IMR-90 (cell line): ENCODE measurements around the gene S1PR4.

Source experiments
- CEBPB ChIP-seq: IDR thresholded peaks from 2 replicates; pipeline ENCODE4 v1.6.1; 2012; ENCODE audit warnings: low read depth, low read length, improper control_type of control experiment
- MAZ ChIP-seq: IDR thresholded peaks from 2 replicates; pipeline ENCODE4 v1.6.1; 2012; ENCODE audit warnings: low read depth, mild to moderate bottlenecking, low read length, improper control_type of control experiment, moderate library complexity, borderline replicate concordance
- MXI1 ChIP-seq: IDR thresholded peaks from 2 replicates; pipeline ENCODE4 v1.6.1; 2012; ENCODE audit warnings: low read depth, mild to moderate bottlenecking, low read length, moderate library complexity, borderline replicate concordance
- POLR2A ChIP-seq: IDR thresholded peaks from 2 replicates; pipeline ENCODE4 v1.6.1; 2012; ENCODE audit warnings: mild to moderate bottlenecking, low read depth, low read length
- RFX5 ChIP-seq: IDR thresholded peaks from 2 replicates; pipeline ENCODE4 v1.8.0; 2012; ENCODE audit warnings: low read depth, mild to moderate bottlenecking, low read length, moderate library complexity
- TF ChIP-seq, protein P1 (sequence below): fragments of 150-350 bp; IDR thresholded peaks from 2 replicates; pipeline ENCODE4 v1.6.1; 2017; ENCODE audit warnings: mild to moderate bottlenecking, antibody characterized with exemption, low read length, low read depth
- TF ChIP-seq, protein P2 (sequence below): conservative IDR thresholded peaks from 2 replicates; pipeline ENCODE4 v1.5.1; 2012; ENCODE audit warnings: mild to moderate bottlenecking, low read depth, low read length, improper control_type of control experiment

DNA sequence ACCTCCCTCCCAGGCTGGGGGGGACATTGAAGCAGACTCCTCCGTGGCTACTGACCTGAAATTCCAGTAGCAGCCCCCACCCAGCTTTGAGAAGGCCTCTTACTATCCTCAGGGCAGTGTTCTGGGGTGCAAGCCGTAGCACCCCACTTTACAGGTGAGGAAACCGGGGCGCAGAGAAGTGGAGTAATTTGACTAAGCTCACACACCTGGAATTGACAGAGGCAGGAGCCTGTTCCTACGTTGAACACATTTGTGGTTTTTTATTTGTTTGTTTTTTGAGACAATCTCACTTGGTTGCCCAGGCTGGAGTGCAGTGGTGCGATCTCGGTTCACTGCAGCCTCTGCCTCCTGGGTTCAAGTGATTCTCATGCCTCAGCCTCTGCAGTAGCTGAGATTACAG, 14.6 kb upstream of the S1PR4 start:
- TF ChIP-seq MXI1 (no peak), RFX5 (no peak), MAZ (no peak), CEBPB (no peak), POLR2A (no peak)
- TF ChIP-seq, protein P1, sequence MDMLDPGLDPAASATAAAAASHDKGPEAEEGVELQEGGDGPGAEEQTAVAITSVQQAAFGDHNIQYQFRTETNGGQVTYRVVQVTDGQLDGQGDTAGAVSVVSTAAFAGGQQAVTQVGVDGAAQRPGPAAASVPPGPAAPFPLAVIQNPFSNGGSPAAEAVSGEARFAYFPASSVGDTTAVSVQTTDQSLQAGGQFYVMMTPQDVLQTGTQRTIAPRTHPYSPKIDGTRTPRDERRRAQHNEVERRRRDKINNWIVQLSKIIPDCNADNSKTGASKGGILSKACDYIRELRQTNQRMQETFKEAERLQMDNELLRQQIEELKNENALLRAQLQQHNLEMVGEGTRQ, result no peak
- TF ChIP-seq, protein P2, sequence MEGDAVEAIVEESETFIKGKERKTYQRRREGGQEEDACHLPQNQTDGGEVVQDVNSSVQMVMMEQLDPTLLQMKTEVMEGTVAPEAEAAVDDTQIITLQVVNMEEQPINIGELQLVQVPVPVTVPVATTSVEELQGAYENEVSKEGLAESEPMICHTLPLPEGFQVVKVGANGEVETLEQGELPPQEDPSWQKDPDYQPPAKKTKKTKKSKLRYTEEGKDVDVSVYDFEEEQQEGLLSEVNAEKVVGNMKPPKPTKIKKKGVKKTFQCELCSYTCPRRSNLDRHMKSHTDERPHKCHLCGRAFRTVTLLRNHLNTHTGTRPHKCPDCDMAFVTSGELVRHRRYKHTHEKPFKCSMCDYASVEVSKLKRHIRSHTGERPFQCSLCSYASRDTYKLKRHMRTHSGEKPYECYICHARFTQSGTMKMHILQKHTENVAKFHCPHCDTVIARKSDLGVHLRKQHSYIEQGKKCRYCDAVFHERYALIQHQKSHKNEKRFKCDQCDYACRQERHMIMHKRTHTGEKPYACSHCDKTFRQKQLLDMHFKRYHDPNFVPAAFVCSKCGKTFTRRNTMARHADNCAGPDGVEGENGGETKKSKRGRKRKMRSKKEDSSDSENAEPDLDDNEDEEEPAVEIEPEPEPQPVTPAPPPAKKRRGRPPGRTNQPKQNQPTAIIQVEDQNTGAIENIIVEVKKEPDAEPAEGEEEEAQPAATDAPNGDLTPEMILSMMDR, result no peak
